Left hindlimb (tissue), 1 donor: ENCODE measurements around the gene AUH.
"Not testable (repeated sequence)": the region's sequence is repeated elsewhere in the genome, so short reads cannot be mapped to it uniquely, and the experiment has no call there.

Source experiments
- DNase-seq: peaks from one replicate; pipeline ENCODE4 v3.0.0-alpha.2; 2018

AUH gene

GRCh38 chr9:91361291-91362050, at the start of gene AUH:
Gene AUH (minus strand): TSS chr9:91361918. CDS start chr9:91361889, 29 bp downstream.
- peak; percentile 86 for DNase-seq

GRCh38 chr9:91411096-91411771, 49.5 kb upstream of the AUH start:
- DNase-seq: no peak

GRCh38 chr9:91410161-91410560, 48.4 kb upstream of the AUH start:
- DNase-seq: no peak

GRCh38 chr9:91408475-91408874, 46.8 kb upstream of the AUH start:
- no peak for DNase-seq

GRCh38 chr9:91407580-91408318, 46.0 kb upstream of the AUH start:
- no peak for DNase-seq

GRCh38 chr9:91405343-91406077, 43.8 kb upstream of the AUH start:
- DNase-seq: no peak

- DNase-seq: no peak
Observed at GRCh38 chr9:91403665-91404543, 42.2 kb upstream of the AUH start.

- DNase-seq: no peak
Observed at GRCh38 chr9:91398926-91399325, 37.2 kb upstream of the AUH start.

- DNase-seq: no peak
Observed at GRCh38 chr9:91395553-91396471, 34.1 kb upstream of the AUH start.

- no peak for DNase-seq
Observed at GRCh38 chr9:91395106-91395552, 33.4 kb upstream of the AUH start.

- no peak for DNase-seq
Observed at GRCh38 chr9:91393826-91394225, 32.1 kb upstream of the AUH start.

GRCh38 chr9:91392435-91392834, 30.7 kb upstream of the AUH start:
- DNase-seq: no peak

- no peak for DNase-seq
Observed at GRCh38 chr9:91391818-91392217, 30.1 kb upstream of the AUH start.

GRCh38 chr9:91391412-91391811, 29.7 kb upstream of the AUH start:
- DNase-seq: no peak

- not testable (repeated sequence) for DNase-seq
Observed at GRCh38 chr9:91389686-91390085, 28.0 kb upstream of the AUH start.

GRCh38 chr9:91386765-91387164, 25.0 kb upstream of the AUH start:
- DNase-seq: no peak

- no peak for DNase-seq
Observed at GRCh38 chr9:91384954-91385353, 23.2 kb upstream of the AUH start.

- DNase-seq: no peak
Observed at GRCh38 chr9:91383577-91383976, 21.9 kb upstream of the AUH start.

GRCh38 chr9:91382298-91382697, 20.6 kb upstream of the AUH start:
- DNase-seq: no peak

- no peak for DNase-seq
Observed at GRCh38 chr9:91379426-91379825, 17.7 kb upstream of the AUH start.

GRCh38 chr9:91378695-91379127, 17.0 kb upstream of the AUH start:
- no peak for DNase-seq
